Fibroblast of pulmonary artery (primary cell): ENCODE measurements around the gene GALNT7.
A peak's percentile ranks its signal among the peaks of the same experiment; 100 is the strongest.

Experiments used
- DNase-seq: peaks from one replicate; pipeline ENCODE4 v3.0.0-alpha.2; 2010; ENCODE audit warnings: low read depth
- H3K4me3 ChIP-seq: replicated peaks from 2 replicates; pipeline ENCODE4 v1.5.1; 2011; ENCODE audit warnings: low read depth, mild to moderate bottlenecking, control low read depth, low read length, moderate library complexity
- CTCF ChIP-seq: IDR thresholded peaks from 2 replicates; pipeline ENCODE4 v1.5.1; 2011; ENCODE audit warnings: mild to moderate bottlenecking, control low read depth, low read length, inconsistent platforms; ENCODE audit errors: missing control alignments

GALNT7 gene

GRCh38 chr4:173166491-173166890 is 2.1 kb upstream of the GALNT7 start:
- no peak for TF ChIP-seq CTCF
- no peak overlapping the region for H3K4me3 ChIP-seq
- no peak for DNase-seq

- H3K4me3 ChIP-seq: peak overlapping the region; percentile 86
- DNase-seq: no peak
- no peak for TF ChIP-seq CTCF
Observed at GRCh38 chr4:173167758-173168395, 734 bp upstream of the GALNT7 start.

- no peak for TF ChIP-seq CTCF
- DNase-seq: no peak
- H3K4me3 ChIP-seq: peak overlapping the region; percentile 86
Observed at GRCh38 chr4:173169178-173169427, 492 bp downstream of the GALNT7 start.

- TF ChIP-seq CTCF: no peak
- DNase-seq: peak; percentile 63
- peak overlapping the region; percentile 86 for H3K4me3 ChIP-seq
Observed at GRCh38 chr4:173169428-173170181, 994 bp downstream of the GALNT7 start.

GRCh38 chr4:173170182-173170778 is 1.7 kb downstream of the GALNT7 start:
- TF ChIP-seq CTCF: no peak
- peak overlapping the region; percentile 86 for H3K4me3 ChIP-seq
- no peak for DNase-seq

- no peak overlapping the region for H3K4me3 ChIP-seq
- peak; percentile 55 for DNase-seq
- TF ChIP-seq CTCF: peak; percentile 45
Observed at GRCh38 chr4:173171098-173171497, 2.5 kb downstream of the GALNT7 start.

- no peak for TF ChIP-seq CTCF
- DNase-seq: no peak
- H3K4me3 ChIP-seq: no peak overlapping the region
Observed at GRCh38 chr4:173171987-173172386, 3.4 kb downstream of the GALNT7 start.
